SK-N-MC (cell line): Measurements from ENCODE around the gene NEURL4.

Source experiments
- EZH2 ChIP-seq: fragments of 200-600 bp; sonication (generic); IDR thresholded peaks from one replicate; pipeline ENCODE4 v1.6.1; 2017; ENCODE audit warnings: antibody characterized with exemption
- FOXP2 ChIP-seq: optimal IDR thresholded peaks from 2 replicates; pipeline ENCODE3; 2011; ENCODE audit warnings: mild to moderate bottlenecking, moderate library complexity; ENCODE audit not compliant: insufficient read depth; ENCODE audit errors: extremely low read length, control extremely low read depth
- POLR2AphosphoS5 ChIP-seq: IDR thresholded peaks from 2 replicates; pipeline ENCODE4 v1.6.1; 2012; ENCODE audit warnings: mild to moderate bottlenecking, low read depth, low read length, borderline replicate concordance

DNA sequence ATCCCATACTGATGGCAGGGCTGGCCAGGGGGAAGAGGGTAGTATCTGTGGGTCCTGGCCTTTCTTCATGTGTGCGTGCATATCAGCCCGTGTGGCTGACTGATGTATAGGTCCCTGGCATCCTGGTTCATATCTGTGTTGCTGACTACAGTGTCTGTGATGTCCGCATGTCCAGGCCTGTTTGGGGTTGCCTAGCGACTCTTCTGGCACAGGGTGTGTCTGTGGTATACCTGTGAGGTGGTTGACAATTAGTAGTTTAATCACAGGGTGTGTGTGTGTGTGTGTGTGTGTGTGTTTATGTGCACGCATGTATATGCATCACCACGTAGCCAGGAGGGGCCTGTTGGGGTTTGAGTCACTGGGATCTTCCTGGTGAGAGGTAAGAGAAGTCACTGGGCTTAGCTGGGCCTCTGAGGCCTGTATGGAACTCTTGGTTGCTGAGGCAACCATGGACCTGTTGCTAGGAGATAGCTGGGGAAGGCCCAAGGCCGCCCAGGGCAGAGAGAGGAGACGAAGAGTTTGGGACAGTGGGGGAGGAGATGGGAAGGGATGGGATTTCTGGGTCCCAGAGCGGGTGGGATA lies 25.2 kb upstream of the NEURL4 start:
- no peak for TF ChIP-seq EZH2
- no peak for TF ChIP-seq POLR2AphosphoS5
- no peak for TF ChIP-seq FOXP2
